AG09319 (cell line): ENCODE data around the gene IGSF5.
"Not testable (repeated sequence)": the region's sequence is repeated elsewhere in the genome, so short reads cannot be mapped to it uniquely, and the experiment has no call there.

Experiments used
- DNase-seq: peaks from one replicate; pipeline ENCODE4 v3.0.0-alpha.2; 2010; ENCODE audit warnings: low read depth; ENCODE audit errors: extremely low read depth
- TF ChIP-seq, protein P1 (sequence below): IDR thresholded peaks from 2 replicates; pipeline ENCODE4 v1.5.1; 2011; ENCODE audit warnings: low read depth, mild to moderate bottlenecking, inconsistent platforms, low read length, moderate library complexity

Gene IGSF5

DNA sequence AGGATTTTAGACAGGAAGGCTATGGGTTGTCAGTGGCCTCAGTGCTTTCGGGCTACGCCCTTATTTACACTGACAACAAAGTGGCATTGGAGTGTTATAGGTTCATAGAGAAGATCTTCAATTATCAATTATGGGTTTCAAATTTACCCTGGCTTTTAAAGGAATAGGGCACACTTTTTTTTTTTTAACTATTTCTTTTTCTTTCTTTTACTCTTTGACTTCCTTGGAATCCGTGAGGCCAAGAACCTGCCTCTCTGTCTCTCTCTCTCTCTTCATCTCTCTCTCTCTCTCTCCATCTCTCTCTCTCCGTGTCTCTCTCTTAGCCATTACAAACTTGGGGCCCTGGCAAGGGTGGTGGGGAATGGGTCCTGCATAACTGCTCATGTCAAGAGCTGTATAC is at the start of gene IGSF5:
TSS of gene IGSF5 (plus strand) at position 301 of the 400 bp plus-strand sequence. CDS start 327 bp downstream, outside the sequence.
- DNase-seq: not testable (repeated sequence)

DNA sequence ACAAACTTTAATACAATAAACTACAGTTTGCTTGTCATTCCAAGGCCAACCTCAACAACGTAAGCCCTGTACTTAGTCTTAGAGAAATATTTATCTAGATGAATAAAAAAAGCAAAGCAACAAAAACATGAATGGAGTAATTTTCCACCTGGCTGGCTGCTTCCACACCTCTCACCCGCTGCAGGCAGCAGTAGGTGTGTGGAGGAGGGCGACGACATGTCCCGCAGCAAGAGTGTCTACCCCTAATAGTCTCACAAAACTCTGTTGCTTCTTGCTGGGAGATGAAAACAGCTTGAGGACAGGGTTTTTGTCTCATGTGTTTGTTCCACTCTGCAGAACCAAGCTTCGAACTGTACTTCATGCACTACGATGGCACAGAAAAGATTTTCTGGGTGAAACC is 48.8 kb upstream of the IGSF5 start:
- no peak for DNase-seq

DNA sequence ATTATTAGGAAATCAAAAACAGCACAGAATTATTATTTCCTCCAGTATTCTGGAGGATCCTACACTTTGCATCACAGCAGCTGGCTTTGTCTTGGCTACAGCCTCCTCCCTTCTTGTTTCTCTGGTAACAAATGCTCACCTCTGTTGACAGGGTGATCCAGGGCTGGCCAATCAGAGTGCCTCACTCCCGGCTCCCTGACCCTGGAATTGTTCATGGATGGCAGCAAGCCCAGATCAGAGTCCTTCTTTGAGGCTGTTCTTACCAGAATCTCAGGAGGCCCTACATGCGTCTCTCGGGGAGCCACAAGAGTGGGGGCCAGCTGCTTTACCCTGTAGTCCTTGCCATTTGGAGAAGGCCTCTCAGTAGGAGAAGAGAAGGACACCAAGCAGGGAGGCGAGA is 48.4 kb upstream of the IGSF5 start:
- TF ChIP-seq, protein P1, sequence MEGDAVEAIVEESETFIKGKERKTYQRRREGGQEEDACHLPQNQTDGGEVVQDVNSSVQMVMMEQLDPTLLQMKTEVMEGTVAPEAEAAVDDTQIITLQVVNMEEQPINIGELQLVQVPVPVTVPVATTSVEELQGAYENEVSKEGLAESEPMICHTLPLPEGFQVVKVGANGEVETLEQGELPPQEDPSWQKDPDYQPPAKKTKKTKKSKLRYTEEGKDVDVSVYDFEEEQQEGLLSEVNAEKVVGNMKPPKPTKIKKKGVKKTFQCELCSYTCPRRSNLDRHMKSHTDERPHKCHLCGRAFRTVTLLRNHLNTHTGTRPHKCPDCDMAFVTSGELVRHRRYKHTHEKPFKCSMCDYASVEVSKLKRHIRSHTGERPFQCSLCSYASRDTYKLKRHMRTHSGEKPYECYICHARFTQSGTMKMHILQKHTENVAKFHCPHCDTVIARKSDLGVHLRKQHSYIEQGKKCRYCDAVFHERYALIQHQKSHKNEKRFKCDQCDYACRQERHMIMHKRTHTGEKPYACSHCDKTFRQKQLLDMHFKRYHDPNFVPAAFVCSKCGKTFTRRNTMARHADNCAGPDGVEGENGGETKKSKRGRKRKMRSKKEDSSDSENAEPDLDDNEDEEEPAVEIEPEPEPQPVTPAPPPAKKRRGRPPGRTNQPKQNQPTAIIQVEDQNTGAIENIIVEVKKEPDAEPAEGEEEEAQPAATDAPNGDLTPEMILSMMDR: no peak
- DNase-seq: no peak

More for the DNA sequence above, 48.8 kb upstream of the IGSF5 start:
- TF ChIP-seq, protein P1: no peak

DNA sequence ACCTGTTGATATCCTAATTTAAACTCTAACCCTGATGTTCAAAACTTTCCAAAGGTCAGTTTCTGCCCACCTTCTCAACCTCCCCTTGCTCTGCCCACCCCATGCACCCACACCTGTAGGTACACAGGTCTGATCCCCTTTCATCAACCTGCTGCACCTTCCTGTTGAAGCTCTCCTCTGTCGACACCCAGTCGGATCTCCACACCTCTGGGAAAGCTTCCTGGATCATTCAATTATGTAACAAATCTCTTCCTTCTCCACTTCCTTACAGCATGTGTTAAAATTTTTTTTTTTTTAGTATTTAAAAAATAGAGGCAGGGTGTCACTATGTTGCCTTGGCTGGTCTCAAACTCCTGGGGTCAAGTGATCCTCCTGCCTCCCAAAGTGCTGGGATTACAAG is 44.7 kb upstream of the IGSF5 start:
- TF ChIP-seq, protein P1: no peak
- no peak for DNase-seq

DNA sequence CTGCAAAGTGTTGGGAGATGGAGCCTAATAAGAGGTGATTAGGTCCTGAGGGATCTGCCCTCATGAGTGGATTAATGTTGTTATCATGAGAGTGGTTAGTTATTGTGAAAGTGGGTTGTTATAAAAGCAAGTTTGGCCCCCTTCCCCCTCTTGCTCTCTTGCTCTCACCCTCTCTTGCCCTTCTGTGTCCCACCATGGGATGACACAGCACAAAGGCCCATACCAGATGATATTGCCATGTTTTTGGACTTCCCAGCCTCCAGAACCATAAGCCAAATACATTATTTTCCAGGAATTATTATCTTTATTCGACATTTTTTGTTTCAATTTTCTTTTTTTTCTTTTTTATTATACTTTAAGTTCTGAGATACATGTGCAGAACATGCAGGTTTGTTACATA is 41.4 kb upstream of the IGSF5 start:
- TF ChIP-seq, protein P1: no peak
- DNase-seq: no peak

DNA sequence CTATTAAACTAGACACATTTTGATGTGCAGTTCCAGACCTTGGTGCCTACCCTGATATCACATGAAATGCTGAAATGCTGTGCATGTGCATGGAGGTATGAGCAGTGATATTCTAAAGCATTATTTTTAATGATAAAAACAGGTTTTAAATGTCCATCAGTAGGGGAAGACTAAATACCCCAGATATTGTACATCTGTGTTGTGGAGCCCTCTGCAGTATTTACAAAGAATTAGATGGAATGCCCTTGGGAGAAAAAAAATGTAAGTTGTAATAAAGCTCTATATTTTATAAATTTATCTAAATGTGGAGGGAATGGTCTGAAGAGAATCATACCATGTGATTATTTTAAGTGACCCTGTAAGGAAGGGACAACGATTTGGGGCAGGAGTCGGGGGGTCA is 39.1 kb upstream of the IGSF5 start:
- DNase-seq: no peak
- TF ChIP-seq, protein P1: peak; percentile 19

DNA sequence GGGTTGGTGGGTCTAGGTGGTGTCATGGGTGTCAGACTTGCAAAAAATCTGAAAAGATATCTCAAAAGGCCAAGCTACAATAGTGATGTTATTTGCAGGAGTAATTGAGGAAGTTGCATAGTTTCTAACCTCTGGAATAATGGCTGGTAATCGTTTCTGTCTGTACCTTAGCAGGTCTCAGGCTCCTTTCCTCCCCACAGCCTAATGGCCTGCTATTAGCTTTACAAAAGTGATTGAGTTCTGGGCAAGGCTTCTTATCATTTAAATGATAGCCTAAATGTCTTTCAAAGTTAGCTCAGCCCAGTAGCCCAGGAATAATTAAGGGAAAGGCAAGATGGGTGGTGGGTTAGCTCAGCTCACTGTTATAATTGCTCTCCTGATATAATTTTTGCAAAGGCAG is 37.7 kb upstream of the IGSF5 start:
- TF ChIP-seq, protein P1: no peak
- DNase-seq: no peak

DNA sequence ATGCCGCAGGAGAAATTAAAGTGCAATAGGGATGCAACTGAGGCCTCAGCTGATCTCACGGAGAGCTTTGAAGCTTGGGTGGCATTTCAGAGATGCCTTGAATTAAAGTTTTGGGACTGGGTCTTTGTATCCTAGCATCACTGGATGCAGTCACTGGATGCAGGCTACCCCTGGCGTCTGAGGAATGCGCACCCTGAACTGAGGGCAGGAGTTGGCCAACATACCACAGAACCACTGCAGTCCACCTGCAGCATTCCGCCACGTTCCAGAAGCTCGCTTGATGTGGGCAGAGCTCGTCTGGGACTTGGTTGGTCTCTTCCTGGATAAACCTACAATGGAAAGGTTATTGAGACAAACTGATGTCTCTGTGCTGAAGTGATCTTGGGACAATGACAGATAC is 34.1 kb upstream of the IGSF5 start:
- TF ChIP-seq, protein P1: no peak
- DNase-seq: no peak
